Activated CD4-positive, alpha-beta T cell treated with anti-CD3 and anti-CD28 coated beads, Interleukin-2, amount 10 ng/mL, durations not matched to agents 7 days and 5 days (primary cell): ENCODE data around the gene NPM3. TPM values are rescaled to one million over a fixed set of nuclear protein-coding genes. Genes with fewer than 3 reads are reported as not detected.
A peak's percentile ranks its signal among the peaks of the same experiment; 100 is the strongest.
"Not testable (repeated sequence)": the region's sequence is repeated elsewhere in the genome, so short reads cannot be mapped to it uniquely, and the experiment has no call there.

Source experiments
- CTCF ChIA-PET: fragments of 350-600 bp; sonication (Branson Sonifier 250); formaldehyde crosslinking; loops from one replicate; lab custom pipeline; 2021; ENCODE audit warnings: antibody characterized with exemption; lab: Charles Lee
- POLR2A ChIA-PET: fragments of 350-600 bp; sonication (Branson Sonifier 250); formaldehyde crosslinking; loops from one replicate; lab custom pipeline; 2021; ENCODE audit warnings: antibody characterized with exemption; lab: Charles Lee
- DNase-seq: peaks from one replicate; pipeline ENCODE4 v3.0.0-alpha.2; 2020
- H3K27ac Mint-ChIP-seq: one replicate; pipeline ENCODE4 v1.8.0; 2021; ENCODE audit warnings: mild to moderate bottlenecking, moderate library complexity, mixed read lengths
- H3K27me3 Mint-ChIP-seq: one replicate; pipeline ENCODE4 v1.8.0; 2021; ENCODE audit warnings: mixed read lengths
- H3K36me3 Mint-ChIP-seq: one replicate; pipeline ENCODE4 v1.8.0; 2021; ENCODE audit warnings: low read depth, mixed read lengths
- H3K4me1 Mint-ChIP-seq: one replicate; pipeline ENCODE4 v1.8.0; 2021; ENCODE audit warnings: mixed read lengths
- H3K4me3 Mint-ChIP-seq: one replicate; pipeline ENCODE4 v1.8.0; 2021; ENCODE audit warnings: mild to moderate bottlenecking, moderate library complexity, mixed read lengths
- H3K9me3 Mint-ChIP-seq: one replicate; pipeline ENCODE4 v1.8.0; 2021; ENCODE audit warnings: mixed read lengths
- total RNA-seq, 2 experiments: library from RNA; stranded (reverse); gene quantifications; one replicate each; pipeline ENCODE4 v1.2.3, GENCODE V29; 2021

NPM3 gene
- total RNA-seq, 2 experiments from 2014 or later: 25.9 to 30.3 TPM

DNA sequence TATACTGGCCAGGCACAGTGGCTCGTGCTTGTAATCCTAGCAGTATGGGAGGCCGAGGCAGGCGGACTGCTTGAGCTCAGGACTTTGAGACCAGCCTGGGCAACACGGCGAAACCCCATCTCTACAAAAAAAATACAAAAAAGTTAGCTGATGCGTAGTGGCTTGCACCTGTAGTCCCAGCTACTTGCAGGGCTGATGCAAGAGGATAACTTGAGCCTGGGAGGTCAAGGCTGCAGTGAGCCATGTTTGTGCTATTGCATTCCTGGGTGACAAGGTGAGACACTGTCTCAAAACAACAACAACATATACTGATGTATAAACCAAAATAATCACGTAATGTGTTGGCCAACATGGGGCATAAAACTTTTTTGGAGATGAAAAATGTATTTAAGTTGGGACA, 6.4 kb upstream of the NPM3 start:
- Mint-ChIP-seq H3K4me1 (peaks cover 7% of the 10 kb centered on the region), H3K4me3 (no peak overlapping the region), H3K27me3 (no peaks in the 10 kb centered on the region), H3K9me3 (no peaks in the 10 kb centered on the region), H3K36me3 (peaks cover 61% of the 10 kb centered on the region), H3K27ac (no peak overlapping the region)
- CTCF ChIA-PET: interaction anchor here (1.4 kb wide), 1 partner anchor 9 kb away, joined by 4 read pairs; no protein-coding TSS in a partner anchor
- DNase-seq: no peak
- POLR2A ChIA-PET: no interaction called here

DNA sequence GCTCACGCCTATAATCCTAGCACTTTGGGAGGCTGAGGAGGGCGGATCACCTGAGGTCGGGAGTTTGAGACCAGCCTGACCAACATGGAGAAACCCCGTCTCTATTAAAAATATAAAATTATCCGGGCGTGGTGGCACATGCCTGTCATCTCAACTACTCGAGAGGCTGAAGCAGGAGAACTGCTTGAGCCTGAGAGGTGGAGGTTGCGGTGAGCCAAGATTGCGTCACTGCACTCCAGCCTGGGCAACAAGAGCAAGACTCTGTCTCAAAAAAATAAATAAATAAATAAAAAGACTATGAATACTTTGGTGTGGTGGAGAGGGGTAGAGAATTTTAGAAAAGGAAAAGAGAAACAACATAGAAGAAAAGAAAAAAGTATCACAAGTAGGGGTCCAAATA, 6.0 kb upstream of the NPM3 start:
- DNase-seq, H3K9me3 Mint-ChIP-seq, H3K4me3 Mint-ChIP-seq, H3K27ac Mint-ChIP-seq, H3K27me3 Mint-ChIP-seq, POLR2A ChIA-PET: not testable (repeated sequence)
- Mint-ChIP-seq H3K4me1 (peaks cover 12% of the 10 kb centered on the region), H3K36me3 (peaks cover 61% of the 10 kb centered on the region)
- CTCF ChIA-PET: interaction anchor here (1.4 kb wide), 1 partner anchor 8 kb away, joined by 4 read pairs; no protein-coding TSS in a partner anchor

DNA sequence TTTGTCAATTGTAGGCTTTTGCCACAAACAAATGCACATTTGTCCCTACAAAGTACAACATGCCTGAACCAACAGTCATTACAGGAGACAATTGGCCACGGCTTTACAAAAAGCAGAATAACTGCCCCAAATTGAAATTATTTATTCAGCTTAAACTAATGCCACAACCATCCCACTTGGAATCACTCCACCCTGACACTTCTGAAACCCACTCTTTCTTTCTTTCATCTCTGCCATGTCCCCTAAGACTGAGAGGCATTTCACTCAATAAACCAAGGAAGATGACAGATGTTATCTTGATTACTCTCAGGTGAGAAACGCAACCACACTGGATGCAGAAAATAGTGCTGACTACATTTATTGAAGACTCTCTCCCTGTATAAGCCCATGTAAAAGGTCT, 2.6 kb upstream of the NPM3 start:
- Mint-ChIP-seq H3K4me3 (no peak overlapping the region), H3K4me1 (peaks cover 43% of the 10 kb centered on the region), H3K36me3 (peaks cover 49% of the 10 kb centered on the region), H3K27ac (no peak overlapping the region), H3K9me3 (no peaks in the 10 kb centered on the region), H3K27me3 (no peaks in the 10 kb centered on the region)
- ChIA-PET CTCF (interaction anchor here (0.6 to 1.3 kb wide), 2 partner anchors 9 to 17 kb away, joined by 3 to 7 read pairs; no protein-coding TSS in a partner anchor), POLR2A (no interaction called here)
- no peak for DNase-seq

DNA sequence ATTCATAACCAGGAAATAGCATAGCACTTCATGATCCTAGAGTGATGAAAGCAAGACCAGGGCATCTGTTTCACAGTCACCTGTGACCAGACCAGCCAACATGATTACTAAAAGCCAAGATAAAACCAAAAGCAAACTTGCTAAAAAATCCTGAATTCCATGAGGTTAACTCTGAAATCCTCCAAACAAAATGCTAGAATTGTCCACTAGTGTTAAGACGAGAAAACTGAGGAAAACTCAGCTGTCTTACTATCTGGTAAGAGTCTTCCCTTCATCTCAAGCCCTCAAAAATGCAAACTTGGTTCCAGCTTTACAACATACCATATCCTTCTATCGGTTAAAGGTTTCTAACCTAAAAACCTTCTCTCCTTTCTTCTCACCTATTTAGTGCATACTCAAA, 1.3 kb upstream of the NPM3 start:
- Mint-ChIP-seq H3K27ac (peak overlapping the region; percentile 97), H3K36me3 (peaks cover 44% of the 10 kb centered on the region), H3K9me3 (no peaks in the 10 kb centered on the region), H3K27me3 (no peaks in the 10 kb centered on the region), H3K4me1 (peaks cover 50% of the 10 kb centered on the region), H3K4me3 (peak overlapping the region; percentile 100)
- DNase-seq: no peak
- ChIA-PET POLR2A (no interaction called here), CTCF (interaction anchor here (1.1 to 2.8 kb wide), 5 partner anchors 11 to 570 kb away, joined by 3 to 12 read pairs (median 4); partner anchors contain the start of gene FGF8)

DNA sequence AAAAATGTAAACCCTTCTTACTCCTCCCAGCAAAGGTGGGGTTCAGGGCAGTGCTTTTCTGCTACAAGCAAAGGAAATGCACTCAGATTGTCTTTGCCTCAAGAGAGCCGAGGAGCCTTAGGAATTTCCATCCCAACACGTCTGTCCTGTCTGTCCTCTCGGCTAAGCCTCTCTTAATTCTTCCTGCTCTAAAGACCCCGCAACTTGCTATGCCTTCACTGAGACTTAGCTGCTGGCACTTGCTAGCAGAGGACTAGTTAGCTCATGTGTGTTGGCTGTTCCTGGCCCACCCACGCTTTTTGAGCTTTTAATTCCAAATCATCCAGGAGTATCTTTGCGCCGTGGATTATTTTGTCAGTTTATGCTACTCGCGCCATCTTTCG, 481 bp upstream of the NPM3 start:
- no peak for DNase-seq
- ChIA-PET POLR2A (interaction anchor here (0.6 kb wide), 1 partner anchor 406 kb away, joined by 5 read pairs; no protein-coding TSS in a partner anchor), CTCF (interaction anchor here (0.8 to 4.7 kb wide), 9 partner anchors 10 to 569 kb away, joined by 3 to 30 read pairs (median 3); partner anchors contain the start of gene FGF8)
- Mint-ChIP-seq H3K4me1 (peaks cover 57% of the 10 kb centered on the region), H3K36me3 (peaks cover 38% of the 10 kb centered on the region), H3K4me3 (peak overlapping the region; percentile 100), H3K9me3 (no peaks in the 10 kb centered on the region), H3K27me3 (peaks cover 7% of the 10 kb centered on the region), H3K27ac (peak overlapping the region; percentile 97)

DNA sequence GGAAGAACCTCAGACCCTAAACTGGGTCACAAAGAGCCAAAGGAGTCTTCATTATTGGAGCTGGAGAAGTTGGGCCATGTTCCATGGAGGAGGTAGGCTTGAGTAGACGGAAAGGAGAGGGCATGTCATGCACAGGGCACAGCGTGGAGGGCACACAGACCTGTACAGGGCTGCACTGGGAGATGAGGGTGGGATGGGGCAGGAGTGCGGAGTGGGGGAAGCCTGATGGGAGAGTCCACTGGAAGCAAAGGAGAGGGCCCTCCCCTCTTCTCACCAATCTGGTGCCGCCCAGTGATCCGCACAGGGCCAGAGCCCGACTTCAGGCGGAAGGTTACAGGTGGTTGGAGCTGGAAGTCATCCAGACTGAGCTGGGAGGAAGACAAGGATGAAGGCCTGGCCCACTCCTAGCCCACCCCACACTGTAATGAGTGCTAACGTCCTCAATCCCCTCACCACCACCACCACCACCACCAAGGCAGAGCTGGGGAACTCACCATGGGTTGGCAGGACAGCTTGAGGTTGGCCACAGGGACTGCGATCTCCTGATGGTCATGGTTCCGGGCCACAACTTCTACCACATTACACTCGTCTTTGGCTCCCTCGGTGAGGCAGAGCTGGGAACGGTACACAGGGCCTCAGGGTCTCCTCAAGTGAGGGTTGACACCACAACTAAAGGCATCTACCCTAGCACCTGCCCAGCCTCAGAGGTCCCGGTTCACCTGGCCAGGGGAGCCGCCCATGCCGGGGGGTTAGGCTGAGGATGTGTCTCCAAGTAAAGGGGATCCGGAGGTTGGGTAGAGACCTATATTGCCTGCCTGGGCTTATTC, 1.0 kb downstream of the NPM3 start:
- Mint-ChIP-seq H3K27me3 (peaks cover 20% of the 10 kb centered on the region), H3K4me1 (peaks cover 60% of the 10 kb centered on the region), H3K9me3 (no peaks in the 10 kb centered on the region), H3K4me3 (peak overlapping the region; percentile 100), H3K36me3 (peaks cover 34% of the 10 kb centered on the region), H3K27ac (peak overlapping the region; percentile 97)
- ChIA-PET POLR2A (interaction anchor here (1.6 kb wide), 1 partner anchor 194 kb away, joined by 4 read pairs; the partner anchor contains the start of genes DPCD and POLL), CTCF (interaction anchor here (0.5 to 4.7 kb wide), 10 partner anchors 8 to 930 kb away, joined by 3 to 30 read pairs (median 4); partner anchors contain the start of genes FGF8 and OGA)
- DNase-seq: no peak

DNA sequence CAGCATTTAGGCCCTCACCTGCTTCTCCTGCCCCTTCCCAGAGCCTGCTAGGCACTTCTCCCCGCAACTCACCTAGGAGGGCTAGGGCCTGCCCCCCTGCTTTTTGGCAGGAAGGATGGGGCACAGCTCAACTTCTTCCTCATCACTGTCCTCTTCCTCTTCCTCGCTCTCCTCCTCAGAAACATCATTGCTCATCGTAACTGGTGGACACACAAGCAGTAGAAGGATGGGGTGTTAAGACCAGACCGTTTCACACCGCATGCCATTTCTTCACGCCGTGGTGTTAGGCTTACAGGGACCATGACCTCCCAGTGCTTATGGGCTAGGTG, 1.6 kb downstream of the NPM3 start:
- CTCF ChIA-PET: interaction anchor here (0.5 to 4.7 kb wide), 28 partner anchors 8 to 498 kb away, joined by 3 to 30 read pairs (median 4); partner anchors contain the start of gene OGA
- no peak for DNase-seq
- Mint-ChIP-seq H3K4me3 (peak overlapping the region; percentile 100), H3K9me3 (no peaks in the 10 kb centered on the region), H3K27me3 (peaks cover 26% of the 10 kb centered on the region), H3K27ac (peak overlapping the region; percentile 57), H3K4me1 (peaks cover 62% of the 10 kb centered on the region), H3K36me3 (peaks cover 32% of the 10 kb centered on the region)
- POLR2A ChIA-PET: interaction anchor here (1.6 kb wide), 1 partner anchor 194 kb away, joined by 4 read pairs; the partner anchor contains the start of genes DPCD and POLL

DNA sequence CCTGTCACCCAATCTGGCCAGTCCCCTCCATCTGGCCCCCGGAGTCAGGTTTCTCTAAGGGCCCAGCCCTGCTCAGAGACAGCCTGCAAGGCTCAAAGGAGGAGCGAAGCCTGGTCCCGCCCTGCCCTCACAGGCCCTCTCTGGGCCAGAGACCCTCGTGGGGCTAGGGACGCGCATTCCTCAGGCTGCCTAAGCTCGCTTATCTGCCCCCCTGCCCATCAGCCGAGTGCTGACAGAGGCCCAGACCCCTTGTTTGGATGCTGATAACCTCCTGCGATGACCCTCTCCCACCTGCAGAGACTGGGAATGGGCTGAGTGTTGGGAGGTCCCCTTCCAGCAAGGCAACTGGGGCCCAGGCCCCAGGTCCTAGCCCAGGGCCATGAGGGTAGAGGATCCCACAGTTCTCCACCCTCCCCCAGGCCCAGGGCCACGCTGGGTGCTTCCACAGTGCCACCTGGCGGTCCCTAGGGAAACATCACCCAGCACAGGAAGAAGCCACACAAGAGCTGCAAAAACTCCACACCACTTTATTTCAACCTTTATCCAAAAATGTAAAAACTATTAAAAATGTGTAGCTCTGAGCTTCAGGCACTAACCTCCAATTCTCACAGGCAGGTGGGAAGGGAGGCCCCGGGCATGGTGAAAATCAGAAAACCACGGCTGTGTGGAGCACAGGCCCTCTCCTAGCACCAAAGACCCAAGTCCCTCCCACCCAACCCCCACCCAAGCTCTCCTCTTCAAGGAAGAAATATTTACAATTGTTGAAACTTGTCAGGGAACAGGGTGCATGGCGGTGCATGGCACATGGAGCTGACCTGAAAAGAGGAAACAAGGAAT, 2.2 kb downstream of the NPM3 start:
- peak overlapping the region; percentile 19 for H3K4me3 Mint-ChIP-seq
- peaks cover 27% of the 10 kb centered on the region for H3K27me3 Mint-ChIP-seq
- H3K9me3 Mint-ChIP-seq: no peaks in the 10 kb centered on the region
- H3K27ac Mint-ChIP-seq: no peak overlapping the region
- ChIA-PET POLR2A (interaction anchor here (1.6 kb wide), 1 partner anchor 193 kb away, joined by 4 read pairs; the partner anchor contains the start of genes DPCD and POLL), CTCF (interaction anchor here (0.5 to 4.7 kb wide), 29 partner anchors 9 to 568 kb away, joined by 3 to 30 read pairs (median 4); partner anchors contain the start of gene OGA)
- DNase-seq: peak; percentile 75
- H3K4me1 Mint-ChIP-seq: peaks cover 60% of the 10 kb centered on the region
- peaks cover 28% of the 10 kb centered on the region for H3K36me3 Mint-ChIP-seq

DNA sequence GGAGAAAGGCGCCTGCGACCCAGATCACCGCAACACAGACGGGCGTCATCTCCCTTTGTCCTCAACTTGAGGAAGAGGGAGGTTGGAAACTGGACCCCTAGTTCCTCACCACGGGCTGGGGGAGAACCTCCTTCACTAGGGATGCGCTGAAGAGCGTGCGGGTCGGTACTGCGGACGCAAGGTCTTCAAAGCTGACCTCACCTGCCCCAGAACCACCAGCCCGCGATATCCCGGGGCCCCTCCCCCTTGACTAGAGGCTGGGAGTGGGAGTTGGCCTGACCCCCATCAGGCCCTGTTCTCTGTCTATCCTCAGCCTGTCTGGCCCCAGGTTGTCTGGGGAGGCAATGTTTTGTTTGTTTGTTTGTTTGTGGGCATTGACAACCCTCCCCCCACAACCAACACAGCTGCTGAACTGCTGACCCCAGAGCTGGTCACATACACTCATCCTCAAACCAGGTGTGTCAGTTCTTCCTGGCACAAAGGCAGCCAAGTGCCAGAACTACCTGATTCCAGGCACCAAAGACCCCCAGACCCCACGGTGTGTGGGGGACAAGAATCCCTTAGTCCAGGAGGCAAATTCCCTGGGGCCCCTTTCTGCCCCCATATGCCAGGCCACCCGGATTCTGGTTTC, 2.9 kb downstream of the NPM3 start:
- POLR2A ChIA-PET: no interaction called here
- Mint-ChIP-seq H3K27me3 (peaks cover 28% of the 10 kb centered on the region), H3K36me3 (peaks cover 22% of the 10 kb centered on the region), H3K27ac (no peak overlapping the region), H3K4me1 (peaks cover 60% of the 10 kb centered on the region), H3K4me3 (peak overlapping the region; percentile 65), H3K9me3 (no peaks in the 10 kb centered on the region)
- no peak for DNase-seq
- CTCF ChIA-PET: interaction anchor here (0.5 to 4.7 kb wide), 12 partner anchors 9 to 567 kb away, joined by 3 to 30 read pairs (median 5); no protein-coding TSS in a partner anchor

DNA sequence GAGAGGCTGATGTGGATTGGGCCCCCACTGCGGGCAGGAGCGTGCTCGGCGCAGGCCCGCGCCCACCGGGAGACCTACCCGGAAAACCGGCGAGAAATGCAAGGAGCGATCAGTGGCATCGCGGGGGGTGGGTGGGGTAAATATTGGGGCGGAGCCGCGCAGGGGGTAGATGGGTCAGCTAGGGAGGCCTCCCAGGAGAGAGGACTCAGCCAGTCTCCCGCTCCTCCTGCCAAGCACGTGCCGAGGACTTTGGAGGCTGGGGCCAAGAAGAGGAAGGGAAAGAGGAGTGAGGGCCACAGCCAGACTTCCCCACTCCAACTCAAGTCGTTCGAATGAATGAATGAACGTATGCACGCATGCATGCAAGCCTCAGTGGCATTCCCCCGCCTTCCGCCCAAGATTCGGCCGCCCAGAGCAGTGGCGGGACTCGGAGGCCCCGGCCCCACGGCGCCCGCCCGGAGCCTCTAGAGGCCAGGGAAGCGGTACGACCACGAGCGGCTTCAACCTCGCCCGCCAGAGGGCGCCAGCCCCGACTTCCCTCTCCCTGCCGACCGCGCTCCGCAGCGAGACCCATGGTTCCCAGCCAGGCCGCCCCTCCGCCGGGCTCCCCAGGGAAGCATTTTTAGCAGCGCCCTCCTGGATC, 3.6 kb downstream of the NPM3 start:
- no peaks in the 10 kb centered on the region for H3K9me3 Mint-ChIP-seq
- CTCF ChIA-PET: interaction anchor here (0.7 to 4.7 kb wide), 7 partner anchors 16 to 687 kb away, joined by 4 to 30 read pairs (median 6); no protein-coding TSS in a partner anchor
- POLR2A ChIA-PET: no interaction called here
- DNase-seq: peak; percentile 84
- H3K27ac Mint-ChIP-seq: no peak overlapping the region
- peak overlapping the region; percentile 65 for H3K4me3 Mint-ChIP-seq
- H3K36me3 Mint-ChIP-seq: peaks cover 16% of the 10 kb centered on the region
- H3K4me1 Mint-ChIP-seq: peaks cover 59% of the 10 kb centered on the region
- peaks cover 34% of the 10 kb centered on the region for H3K27me3 Mint-ChIP-seq

DNA sequence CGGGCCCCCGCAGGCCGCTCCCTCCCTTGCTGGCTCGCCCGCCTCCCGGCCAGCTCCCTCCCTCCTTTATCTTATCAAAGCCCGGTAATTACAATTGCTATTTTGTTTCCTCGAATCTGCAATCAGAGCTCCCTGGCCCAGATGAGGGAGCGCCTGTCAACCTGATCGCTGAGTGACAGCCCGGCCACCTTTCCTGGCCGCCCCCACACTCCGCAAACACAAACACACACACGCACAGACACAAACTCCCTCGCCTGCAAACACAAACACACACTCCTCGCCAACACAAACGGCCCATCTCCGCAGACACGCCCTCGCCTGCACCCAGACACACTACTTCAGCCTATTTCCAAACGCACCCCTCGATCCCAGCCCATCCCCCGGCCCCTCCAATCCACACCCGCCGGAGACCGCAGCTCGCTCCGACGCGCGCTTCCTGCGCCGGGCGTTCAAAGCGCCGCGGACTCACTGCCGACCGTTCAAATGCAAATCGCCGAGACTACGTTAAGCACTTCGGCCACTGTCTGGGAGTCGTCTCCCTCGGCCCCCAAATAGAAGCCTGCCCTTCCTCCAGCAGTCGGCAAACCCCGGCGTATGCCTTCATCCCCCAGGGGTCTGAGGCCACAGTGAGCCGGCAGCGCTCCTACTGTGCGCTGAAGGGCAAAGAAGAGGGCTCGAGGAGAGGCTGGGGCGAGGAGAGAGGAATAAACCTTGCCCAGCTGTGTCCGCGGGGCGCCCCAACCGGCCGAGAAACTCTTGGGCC, 4.3 kb downstream of the NPM3 start:
- Mint-ChIP-seq H3K27ac (peak overlapping the region; percentile 76), H3K9me3 (no peaks in the 10 kb centered on the region), H3K4me1 (peaks cover 53% of the 10 kb centered on the region), H3K36me3 (peaks cover 10% of the 10 kb centered on the region), H3K4me3 (peak overlapping the region; percentile 65), H3K27me3 (peaks cover 41% of the 10 kb centered on the region)
- no peak for DNase-seq
- CTCF ChIA-PET: interaction anchor here (0.6 to 1.2 kb wide), 4 partner anchors 58 to 686 kb away, joined by 3 to 6 read pairs (median 5); no protein-coding TSS in a partner anchor
- POLR2A ChIA-PET: no interaction called here
